ENCODE measurements around the gene TMEM161A.

GRCh38 chr19:19139876-19140229 is 1.6 kb upstream of the TMEM161A start:
- peak in 1 of 5 experiments; percentile 5 for TF ChIP-seq CTCF (IDR thresholded peaks at IDR 0.05)
- TF ChIP-seq POLR2A (IDR thresholded peaks at IDR 0.05) = no peak
- no peak for TF ChIP-seq POLR2AphosphoS5 (IDR thresholded peaks at IDR 0.05)
- TF ChIP-seq EP300 (IDR thresholded peaks at IDR 0.05; ENCODE audit: low read depth) = no peak
